SJSA1 (cell line): ENCODE measurements around the gene FAH. TPM values are rescaled to one million over a fixed set of nuclear protein-coding genes. Genes with fewer than 3 reads are reported as not detected.
"Not testable (repeated sequence)": the region's sequence is repeated elsewhere in the genome, so short reads cannot be mapped to it uniquely, and the experiment has no call there.

Experiments
- DNase-seq, 2 experiments: peaks; one replicate each; pipeline ENCODE4 v3.0.0-alpha.2; 2015 to 2020; ENCODE audit warnings: low spot score in 2 of 2, low read depth in 1 of 2
- H3K27ac ChIP-seq: fragments of 250-450 bp; sonication (Bioruptor Pico); 2 replicates; pipeline ENCODE4 v1.5.1; 2020; ENCODE audit warnings: mild to moderate bottlenecking, moderate library complexity
- H3K27me3 ChIP-seq: fragments of 250-450 bp; sonication (Bioruptor Pico); replicated peaks from 2 replicates; pipeline ENCODE4 v1.5.1; 2020; ENCODE audit warnings: mild to moderate bottlenecking, moderate library complexity
- H3K36me3 ChIP-seq: fragments of 250-450 bp; sonication (Bioruptor Pico); 2 replicates; pipeline ENCODE4 v1.5.1; 2020; ENCODE audit warnings: mild to moderate bottlenecking
- H3K4me1 ChIP-seq: fragments of 250-450 bp; sonication (Bioruptor Pico); replicated peaks from 2 replicates; pipeline ENCODE4 v1.6.1; 2021; ENCODE audit warnings: mild to moderate bottlenecking
- H3K4me3 ChIP-seq: fragments of 250-450 bp; sonication (Bioruptor Pico); 2 replicates; pipeline ENCODE4 v1.5.1; 2020; ENCODE audit warnings: mild to moderate bottlenecking
- H3K9me3 ChIP-seq: fragments of 250-450 bp; sonication (Bioruptor Pico); replicated peaks from 2 replicates; pipeline ENCODE4 v1.5.1; 2020; ENCODE audit warnings: mild to moderate bottlenecking
- total RNA-seq: library from RNA; depleted of rRNA; stranded (reverse); fragments of >200 nt; shearing (Covaris generic); gene quantifications from 2 replicates; pipeline ENCODE4 v1.2.3, GENCODE V29; 2014

FAH gene
- total RNA-seq, 1 experiment from 2014 or later = 34.4 TPM

- H3K27ac ChIP-seq, H3K27me3 ChIP-seq, H3K4me3 ChIP-seq, H3K9me3 ChIP-seq, DNase-seq: not testable (repeated sequence)
- peaks cover 14% of the 10 kb centered on the region for H3K4me1 ChIP-seq
- peaks cover 11% of the 10 kb centered on the region for H3K36me3 ChIP-seq
Observed at GRCh38 chr15:80155378-80156175, 2.8 kb downstream of the FAH start.

GRCh38 chr15:80156176-80156720, 3.4 kb downstream of the FAH start:
- Histone ChIP-seq H3K36me3 (peaks cover 15% of the 10 kb centered on the region), H3K4me1 (peaks cover 19% of the 10 kb centered on the region), H3K27me3 (no peaks in the 10 kb centered on the region), H3K27ac (no peak overlapping the region), H3K4me3 (no peak overlapping the region), H3K9me3 (no peaks in the 10 kb centered on the region)
- no peak for DNase-seq

GRCh38 chr15:80157215-80157614, 4.4 kb downstream of the FAH start:
- Histone ChIP-seq H3K4me1 (peaks cover 19% of the 10 kb centered on the region), H3K36me3 (peaks cover 15% of the 10 kb centered on the region), H3K4me3 (no peak overlapping the region), H3K9me3 (no peaks in the 10 kb centered on the region), H3K27me3 (no peaks in the 10 kb centered on the region), H3K27ac (no peak overlapping the region)
- no peak for DNase-seq

- H3K36me3 ChIP-seq = peaks cover 18% of the 10 kb centered on the region
- no peak overlapping the region for H3K4me3 ChIP-seq
- H3K27ac ChIP-seq = no peak overlapping the region
- peaks cover 9% of the 10 kb centered on the region for H3K4me1 ChIP-seq
- no peaks in the 10 kb centered on the region for H3K27me3 ChIP-seq
- no peak for DNase-seq
- H3K9me3 ChIP-seq = no peaks in the 10 kb centered on the region
Observed at GRCh38 chr15:80159301-80159700, 6.5 kb downstream of the FAH start.

GRCh38 chr15:80159811-80160569, 7.2 kb downstream of the FAH start:
- no peaks in the 10 kb centered on the region for H3K9me3 ChIP-seq
- no peaks in the 10 kb centered on the region for H3K27me3 ChIP-seq
- H3K36me3 ChIP-seq = peaks cover 21% of the 10 kb centered on the region
- H3K27ac ChIP-seq = peak overlapping the region; percentile 27; the same call in 1 of the 2 replicates
- no peak overlapping the region for H3K4me3 ChIP-seq
- DNase-seq = no peak
- peaks cover 9% of the 10 kb centered on the region for H3K4me1 ChIP-seq

- Histone ChIP-seq H3K27me3 (no peaks in the 10 kb centered on the region), H3K4me3 (no peak overlapping the region), H3K4me1 (peaks cover 9% of the 10 kb centered on the region), H3K36me3 (peaks cover 21% of the 10 kb centered on the region), H3K27ac (peak overlapping the region; percentile 27), H3K9me3 (no peaks in the 10 kb centered on the region)
- peak in 1 of 2 experiments; percentile 37 for DNase-seq
Observed at GRCh38 chr15:80160570-80161156, 7.9 kb downstream of the FAH start.

GRCh38 chr15:80161468-80162016, 8.7 kb downstream of the FAH start:
- Histone ChIP-seq H3K4me3 (no peak overlapping the region), H3K9me3 (no peaks in the 10 kb centered on the region), H3K36me3 (peaks cover 21% of the 10 kb centered on the region), H3K27ac (no peak overlapping the region), H3K27me3 (no peaks in the 10 kb centered on the region), H3K4me1 (peaks cover 9% of the 10 kb centered on the region)
- no peak for DNase-seq

- Histone ChIP-seq H3K4me3 (no peak overlapping the region), H3K9me3 (no peaks in the 10 kb centered on the region), H3K27ac (no peak overlapping the region), H3K4me1 (peaks cover 9% of the 10 kb centered on the region), H3K36me3 (peaks cover 21% of the 10 kb centered on the region), H3K27me3 (no peaks in the 10 kb centered on the region)
- no peak for DNase-seq
Observed at GRCh38 chr15:80162059-80162554, 9.3 kb downstream of the FAH start.

- DNase-seq = no peak
- Histone ChIP-seq H3K4me1 (peaks cover 9% of the 10 kb centered on the region), H3K27ac (no peak overlapping the region), H3K36me3 (peaks cover 21% of the 10 kb centered on the region), H3K9me3 (no peaks in the 10 kb centered on the region), H3K4me3 (no peak overlapping the region), H3K27me3 (no peaks in the 10 kb centered on the region)
Observed at GRCh38 chr15:80163217-80163616, 10.4 kb downstream of the FAH start.

- DNase-seq = no peak
- Histone ChIP-seq H3K27me3 (no peaks in the 10 kb centered on the region), H3K27ac (no peak overlapping the region), H3K36me3 (peaks cover 21% of the 10 kb centered on the region), H3K9me3 (no peaks in the 10 kb centered on the region), H3K4me3 (no peak overlapping the region), H3K4me1 (peaks cover 9% of the 10 kb centered on the region)
Observed at GRCh38 chr15:80163897-80164296, 11.1 kb downstream of the FAH start.

- H3K27ac ChIP-seq = no peak overlapping the region
- peaks cover 5% of the 10 kb centered on the region; the same call in 1 of the 2 replicates for H3K36me3 ChIP-seq
- H3K27me3 ChIP-seq = no peaks in the 10 kb centered on the region
- H3K4me1 ChIP-seq = no peaks in the 10 kb centered on the region
- H3K9me3 ChIP-seq = no peaks in the 10 kb centered on the region
- no peak overlapping the region for H3K4me3 ChIP-seq
- DNase-seq = no peak
Observed at GRCh38 chr15:80167936-80168335, 15.1 kb downstream of the FAH start.

GRCh38 chr15:80168421-80168820, 15.6 kb downstream of the FAH start:
- Histone ChIP-seq H3K9me3 (no peaks in the 10 kb centered on the region), H3K27me3 (no peaks in the 10 kb centered on the region), H3K27ac (no peak overlapping the region), H3K4me1 (no peaks in the 10 kb centered on the region), H3K36me3 (0 out of 2 replicates have a peak, but pooled peaks cover 5% of the 10 kb centered on the region), H3K4me3 (no peak overlapping the region)
- DNase-seq = no peak

- Histone ChIP-seq H3K4me3 (no peak overlapping the region), H3K9me3 (no peaks in the 10 kb centered on the region), H3K27ac (no peak overlapping the region), H3K36me3 (peaks cover 2% of the 10 kb centered on the region; the same call in 1 of the 2 replicates), H3K27me3 (no peaks in the 10 kb centered on the region), H3K4me1 (no peaks in the 10 kb centered on the region)
- DNase-seq = no peak
Observed at GRCh38 chr15:80169768-80170357, 17.1 kb downstream of the FAH start.
